HepG2 (cell line): ENCODE data around the gene FAT1. TPM values are rescaled to one million over a fixed set of nuclear protein-coding genes. Genes with fewer than 3 reads are reported as not detected.

Source experiments
- ELF1 ChIP-seq: sonication (generic); formaldehyde crosslinking; IDR thresholded peaks from 2 replicates; pipeline ENCODE4 v1.4.0; 2020; ENCODE audit warnings: missing genetic modification reagents
- HMG20B ChIP-seq: conservative IDR thresholded peaks from 2 replicates; pipeline ENCODE4 v1.6.1; 2016; ENCODE audit warnings: missing genetic modification reagents, missing compliant biosample characterization
- HNRNPLL ChIP-seq: fragments of 200-400 bp; formaldehyde crosslinking; IDR thresholded peaks from 2 replicates; pipeline ENCODE4 v1.6.1; 2017; ENCODE audit warnings: mild to moderate bottlenecking, low read depth, low read length; ENCODE audit not compliant: poor library complexity, severe bottlenecking
- MAX ChIP-seq: IDR thresholded peaks from 2 replicates; pipeline ENCODE4 v1.6.1; 2012; ENCODE audit warnings: inconsistent platforms
- MEIS1 ChIP-seq: sonication (generic); formaldehyde crosslinking; IDR thresholded peaks from 2 replicates; pipeline ENCODE4 v1.9.0; 2021; ENCODE audit warnings: mild to moderate bottlenecking, missing genetic modification reagents, moderate library complexity, borderline replicate concordance
- TAF15 ChIP-seq: fragments of 200-400 bp; formaldehyde crosslinking; IDR thresholded peaks from one replicate; pipeline ENCODE4 v1.6.1; 2018; ENCODE audit warnings: mild to moderate bottlenecking, low read depth, low read length; ENCODE audit not compliant: poor library complexity, severe bottlenecking
- TCF7L2 ChIP-seq: IDR thresholded peaks from 2 replicates; pipeline ENCODE4 v1.6.1; 2011; ENCODE audit warnings: mild to moderate bottlenecking, low read depth, low read length, moderate library complexity
- THYN1 ChIP-seq: sonication (generic); formaldehyde crosslinking; IDR thresholded peaks from 2 replicates; pipeline ENCODE4 v1.8.1; 2023; ENCODE audit warnings: low read depth, mild to moderate bottlenecking, moderate library complexity, missing genetic modification reagents, borderline replicate concordance
- ZBTB37 ChIP-seq: sonication (generic); formaldehyde crosslinking; IDR thresholded peaks from 2 replicates; pipeline ENCODE4 v1.4.0; 2020; ENCODE audit warnings: mild to moderate bottlenecking, missing genetic modification reagents
- ZFP1 ChIP-seq: IDR thresholded peaks from 2 replicates; pipeline ENCODE4 v1.6.1; 2016
- ZFX ChIP-seq: sonication (generic); formaldehyde crosslinking; IDR thresholded peaks from 2 replicates; pipeline ENCODE4 v1.4.0; 2020; ENCODE audit warnings: mild to moderate bottlenecking, low read depth, missing genetic modification reagents, moderate library complexity
- ZNF101 ChIP-seq: sonication (generic); formaldehyde crosslinking; IDR thresholded peaks from 2 replicates; pipeline ENCODE4 v1.4.0; 2020; ENCODE audit warnings: mild to moderate bottlenecking, low read depth, missing genetic modification reagents, borderline replicate concordance
- ZNF329 ChIP-seq: sonication (generic); formaldehyde crosslinking; IDR thresholded peaks from 2 replicates; pipeline ENCODE4 v1.9.0; 2021; ENCODE audit warnings: low read depth, mild to moderate bottlenecking, missing genetic modification reagents
- ZNF335 ChIP-seq: sonication (generic); formaldehyde crosslinking; IDR thresholded peaks from 2 replicates; pipeline ENCODE4 v1.4.0; 2020; ENCODE audit warnings: missing genetic modification reagents
- ZNF414 ChIP-seq: sonication (generic); formaldehyde crosslinking; IDR thresholded peaks from 2 replicates; pipeline ENCODE4 v1.5.0; 2020; ENCODE audit warnings: missing genetic modification reagents
- ZNF678 ChIP-seq: sonication (generic); formaldehyde crosslinking; IDR thresholded peaks from 2 replicates; pipeline ENCODE4 v1.4.0; 2020; ENCODE audit warnings: mild to moderate bottlenecking, missing genetic modification reagents
- polyA plus RNA-seq, 8 experiments: library from polyadenylated mRNA; depleted of rRNA in 3 of 8; stranded (reverse) in 7 of 8; unstranded in 1 of 8; fragments of >200 nt; fragmentation: Illumina TruSeq in 4 of 8; extraction: Trizol in 4 of 8; gene quantifications; 2 replicates each; pipeline versions ENCODE4 v1.2.1 to v1.2.3, GENCODE V29; 2011 to 2016; ENCODE audit warnings: low read depth in 4 of 8, missing spikeins in 1 of 8, mixed read lengths in 1 of 8; ENCODE audit not compliant: insufficient read depth in 1 of 8
- total RNA-seq, 5 experiments: library from RNA; depleted of rRNA; stranded (reverse); fragments of >200 nt; fragmentation: Illumina TruSeq; extraction: Trizol; gene quantifications; 2 replicates each; pipeline ENCODE4 v1.2.3, GENCODE V29; 2016; ENCODE audit warnings: low read depth in 1 of 5
- TF ChIP-seq, protein P1 (sequence below): sonication (generic); formaldehyde crosslinking; IDR thresholded peaks from 2 replicates; pipeline ENCODE4 v1.4.0; 2020; ENCODE audit warnings: missing genetic modification reagents, mild to moderate bottlenecking, borderline replicate concordance
- TF ChIP-seq, protein P2 (sequence below): fragments of 450-650 bp; IDR thresholded peaks from 2 replicates; pipeline ENCODE4 v1.6.1; 2017; ENCODE audit warnings: mild to moderate bottlenecking
- TF ChIP-seq, protein P3 (sequence below): IDR thresholded peaks from 2 replicates; pipeline ENCODE4 v1.6.1; 2016; ENCODE audit warnings: low read depth, control low read depth

Gene FAT1
- total and polyA plus RNA-seq, 2 of the 13 experiments (the other 11 are each of a cell fraction or from before 2014, with no cell fraction given): 185 to 216 TPM

DNA sequence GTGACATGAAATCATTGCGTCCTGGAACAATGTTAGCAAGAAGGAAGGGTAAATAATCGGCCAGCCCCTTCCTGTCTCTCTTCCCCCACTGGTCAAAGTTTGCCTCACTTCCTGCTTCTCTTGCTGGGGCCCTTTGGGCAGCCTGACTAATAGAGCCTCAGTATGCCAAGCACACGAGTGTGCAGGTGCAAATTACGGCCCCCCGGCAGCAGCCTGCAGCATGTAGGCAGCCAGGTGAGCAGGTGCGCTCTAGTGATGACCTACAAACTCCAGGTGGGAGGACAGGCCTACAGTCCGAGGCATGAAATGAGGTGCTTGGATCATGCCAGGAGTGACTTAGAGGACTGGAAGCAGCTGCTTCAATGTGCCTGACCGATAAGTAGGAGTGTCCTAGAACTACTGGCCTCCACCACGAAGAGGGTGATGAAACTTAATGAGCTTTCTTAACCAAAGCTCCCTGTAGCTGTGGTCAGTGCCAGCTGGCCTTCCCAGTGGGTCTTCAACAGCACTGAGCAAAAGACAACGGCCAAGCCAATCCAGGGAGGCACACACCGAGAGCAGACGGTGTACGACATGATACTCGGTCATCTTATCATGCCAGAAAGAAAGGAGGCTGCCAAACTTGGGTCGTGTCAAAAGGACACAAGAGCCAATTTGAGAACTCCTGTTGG, 26.1 kb upstream of the FAT1 start (continued):
- TF ChIP-seq, protein P1, sequence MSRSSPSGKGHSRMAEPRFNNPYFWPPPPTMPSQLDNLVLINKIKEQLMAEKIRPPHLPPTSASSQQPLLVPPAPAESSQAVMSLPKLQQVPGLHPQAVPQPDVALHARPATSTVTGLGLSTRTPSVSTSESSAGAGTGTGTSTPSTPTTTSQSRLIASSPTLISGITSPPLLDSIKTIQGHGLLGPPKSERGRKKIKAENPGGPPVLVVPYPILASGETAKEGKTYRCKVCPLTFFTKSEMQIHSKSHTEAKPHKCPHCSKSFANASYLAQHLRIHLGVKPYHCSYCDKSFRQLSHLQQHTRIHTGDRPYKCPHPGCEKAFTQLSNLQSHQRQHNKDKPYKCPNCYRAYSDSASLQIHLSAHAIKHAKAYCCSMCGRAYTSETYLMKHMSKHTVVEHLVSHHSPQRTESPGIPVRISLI: no peak
- TF ChIP-seq ZBTB37 (CRISPR knock-in tag) (no peak), TCF7L2 (no peak), ELF1 (CRISPR knock-in tag) (peak; percentile 68), ZNF414 (CRISPR knock-in tag) (peak; percentile 59; the same call in 1 of the 2 replicates), ZFX (CRISPR knock-in tag) (peak; percentile 32; the same call in 1 of the 2 replicates), THYN1 (CRISPR knock-in tag) (no peak), ZNF101 (no peak), MEIS1 (CRISPR knock-in tag) (0 out of 2 replicates have a peak, but pooled peaks have one; percentile 26), MAX (peak; percentile 53; the same call in 1 of the 2 replicates), ZNF329 (CRISPR knock-in tag) (no peak), TAF15 (no peak), ZNF678 (CRISPR knock-in tag) (0 out of 2 replicates have a peak, but pooled peaks have one; percentile 62), HNRNPLL (no peak), ZFP1 (no peak), HMG20B (no peak), ZNF335 (CRISPR knock-in tag) (peak; percentile 61; the same call in 1 of the 2 replicates)
- TF ChIP-seq, protein P2, sequence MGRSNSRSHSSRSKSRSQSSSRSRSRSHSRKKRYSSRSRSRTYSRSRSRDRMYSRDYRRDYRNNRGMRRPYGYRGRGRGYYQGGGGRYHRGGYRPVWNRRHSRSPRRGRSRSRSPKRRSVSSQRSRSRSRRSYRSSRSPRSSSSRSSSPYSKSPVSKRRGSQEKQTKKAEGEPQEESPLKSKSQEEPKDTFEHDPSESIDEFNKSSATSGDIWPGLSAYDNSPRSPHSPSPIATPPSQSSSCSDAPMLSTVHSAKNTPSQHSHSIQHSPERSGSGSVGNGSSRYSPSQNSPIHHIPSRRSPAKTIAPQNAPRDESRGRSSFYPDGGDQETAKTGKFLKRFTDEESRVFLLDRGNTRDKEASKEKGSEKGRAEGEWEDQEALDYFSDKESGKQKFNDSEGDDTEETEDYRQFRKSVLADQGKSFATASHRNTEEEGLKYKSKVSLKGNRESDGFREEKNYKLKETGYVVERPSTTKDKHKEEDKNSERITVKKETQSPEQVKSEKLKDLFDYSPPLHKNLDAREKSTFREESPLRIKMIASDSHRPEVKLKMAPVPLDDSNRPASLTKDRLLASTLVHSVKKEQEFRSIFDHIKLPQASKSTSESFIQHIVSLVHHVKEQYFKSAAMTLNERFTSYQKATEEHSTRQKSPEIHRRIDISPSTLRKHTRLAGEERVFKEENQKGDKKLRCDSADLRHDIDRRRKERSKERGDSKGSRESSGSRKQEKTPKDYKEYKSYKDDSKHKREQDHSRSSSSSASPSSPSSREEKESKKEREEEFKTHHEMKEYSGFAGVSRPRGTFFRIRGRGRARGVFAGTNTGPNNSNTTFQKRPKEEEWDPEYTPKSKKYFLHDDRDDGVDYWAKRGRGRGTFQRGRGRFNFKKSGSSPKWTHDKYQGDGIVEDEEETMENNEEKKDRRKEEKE: no peak
- TF ChIP-seq, protein P3, sequence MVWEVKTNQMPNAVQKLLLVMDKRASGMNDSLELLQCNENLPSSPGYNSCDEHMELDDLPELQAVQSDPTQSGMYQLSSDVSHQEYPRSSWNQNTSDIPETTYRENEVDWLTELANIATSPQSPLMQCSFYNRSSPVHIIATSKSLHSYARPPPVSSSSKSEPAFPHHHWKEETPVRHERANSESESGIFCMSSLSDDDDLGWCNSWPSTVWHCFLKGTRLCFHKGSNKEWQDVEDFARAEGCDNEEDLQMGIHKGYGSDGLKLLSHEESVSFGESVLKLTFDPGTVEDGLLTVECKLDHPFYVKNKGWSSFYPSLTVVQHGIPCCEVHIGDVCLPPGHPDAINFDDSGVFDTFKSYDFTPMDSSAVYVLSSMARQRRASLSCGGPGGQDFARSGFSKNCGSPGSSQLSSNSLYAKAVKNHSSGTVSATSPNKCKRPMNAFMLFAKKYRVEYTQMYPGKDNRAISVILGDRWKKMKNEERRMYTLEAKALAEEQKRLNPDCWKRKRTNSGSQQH: no peak
